ENCODE data around the gene NINL.

Gene NINL

GRCh38 chr20:25619514-25619913 lies 34.2 kb upstream of the NINL start:
- Histone ChIP-seq H3K4me3 (replicated peaks; ENCODE audit: insufficient read depth, low read length) (no peak overlapping the region), H3K27ac (replicated peaks) (no peak overlapping the region), H3K27me3 (ENCODE audit: insufficient read depth, poor library complexity, severe bottlenecking) (no peaks in the 10 kb centered on the region)
- TF ChIP-seq, protein P1, sequence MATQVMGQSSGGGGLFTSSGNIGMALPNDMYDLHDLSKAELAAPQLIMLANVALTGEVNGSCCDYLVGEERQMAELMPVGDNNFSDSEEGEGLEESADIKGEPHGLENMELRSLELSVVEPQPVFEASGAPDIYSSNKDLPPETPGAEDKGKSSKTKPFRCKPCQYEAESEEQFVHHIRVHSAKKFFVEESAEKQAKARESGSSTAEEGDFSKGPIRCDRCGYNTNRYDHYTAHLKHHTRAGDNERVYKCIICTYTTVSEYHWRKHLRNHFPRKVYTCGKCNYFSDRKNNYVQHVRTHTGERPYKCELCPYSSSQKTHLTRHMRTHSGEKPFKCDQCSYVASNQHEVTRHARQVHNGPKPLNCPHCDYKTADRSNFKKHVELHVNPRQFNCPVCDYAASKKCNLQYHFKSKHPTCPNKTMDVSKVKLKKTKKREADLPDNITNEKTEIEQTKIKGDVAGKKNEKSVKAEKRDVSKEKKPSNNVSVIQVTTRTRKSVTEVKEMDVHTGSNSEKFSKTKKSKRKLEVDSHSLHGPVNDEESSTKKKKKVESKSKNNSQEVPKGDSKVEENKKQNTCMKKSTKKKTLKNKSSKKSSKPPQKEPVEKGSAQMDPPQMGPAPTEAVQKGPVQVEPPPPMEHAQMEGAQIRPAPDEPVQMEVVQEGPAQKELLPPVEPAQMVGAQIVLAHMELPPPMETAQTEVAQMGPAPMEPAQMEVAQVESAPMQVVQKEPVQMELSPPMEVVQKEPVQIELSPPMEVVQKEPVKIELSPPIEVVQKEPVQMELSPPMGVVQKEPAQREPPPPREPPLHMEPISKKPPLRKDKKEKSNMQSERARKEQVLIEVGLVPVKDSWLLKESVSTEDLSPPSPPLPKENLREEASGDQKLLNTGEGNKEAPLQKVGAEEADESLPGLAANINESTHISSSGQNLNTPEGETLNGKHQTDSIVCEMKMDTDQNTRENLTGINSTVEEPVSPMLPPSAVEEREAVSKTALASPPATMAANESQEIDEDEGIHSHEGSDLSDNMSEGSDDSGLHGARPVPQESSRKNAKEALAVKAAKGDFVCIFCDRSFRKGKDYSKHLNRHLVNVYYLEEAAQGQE (IDR thresholded peaks at IDR 0.05; ENCODE audit: insufficient replicate concordance, low read depth) = no peak
- TF ChIP-seq POLR2AphosphoS5 (IDR thresholded peaks at IDR 0.05; ENCODE audit: low read depth) (no peak), CTCF (IDR thresholded peaks at IDR 0.05; ENCODE audit: insufficient read depth, low read length) (no peak), SPI1 (IDR thresholded peaks at IDR 0.05; ENCODE audit: borderline replicate concordance, low read depth) (no peak), GABPA (IDR thresholded peaks at IDR 0.05; ENCODE audit: low read depth) (no peak)
- no peak for DNase-seq (ENCODE audit: low read depth in 1 of 2, low spot score in 1 of 2)

GRCh38 chr20:25608774-25609173 lies 23.4 kb upstream of the NINL start:
- no peak overlapping the region for H3K4me3 ChIP-seq (replicated peaks; ENCODE audit: insufficient read depth, low read length)
- no peak for DNase-seq (ENCODE audit: low read depth in 1 of 2, low spot score in 1 of 2)
- no peaks in the 10 kb centered on the region for H3K27me3 ChIP-seq (ENCODE audit: insufficient read depth, poor library complexity, severe bottlenecking)
- TF ChIP-seq, protein P1 (IDR thresholded peaks at IDR 0.05; ENCODE audit: insufficient replicate concordance, low read depth) = no peak
- no peak for TF ChIP-seq GABPA (IDR thresholded peaks at IDR 0.05; ENCODE audit: low read depth)
- TF ChIP-seq CTCF (IDR thresholded peaks at IDR 0.05; ENCODE audit: insufficient read depth, low read length) = no peak
- TF ChIP-seq POLR2AphosphoS5 (IDR thresholded peaks at IDR 0.05; ENCODE audit: low read depth) = no peak
- no peak for TF ChIP-seq SPI1 (IDR thresholded peaks at IDR 0.05; ENCODE audit: borderline replicate concordance, low read depth)
- no peak overlapping the region for H3K27ac ChIP-seq (replicated peaks)

- Histone ChIP-seq H3K27ac (replicated peaks) (no peak overlapping the region), H3K27me3 (ENCODE audit: insufficient read depth, poor library complexity, severe bottlenecking) (no peaks in the 10 kb centered on the region), H3K4me3 (replicated peaks; ENCODE audit: insufficient read depth, low read length) (no peak overlapping the region)
- no peak for DNase-seq (ENCODE audit: low read depth in 1 of 2, low spot score in 1 of 2)
- TF ChIP-seq SPI1 (IDR thresholded peaks at IDR 0.05; ENCODE audit: borderline replicate concordance, low read depth) (no peak), GABPA (IDR thresholded peaks at IDR 0.05; ENCODE audit: low read depth) (no peak), CTCF (IDR thresholded peaks at IDR 0.05; ENCODE audit: insufficient read depth, low read length) (no peak), POLR2AphosphoS5 (IDR thresholded peaks at IDR 0.05; ENCODE audit: low read depth) (no peak)
- TF ChIP-seq, protein P1 (IDR thresholded peaks at IDR 0.05; ENCODE audit: insufficient replicate concordance, low read depth) = no peak
Measured at GRCh38 chr20:25606094-25606695, 20.9 kb upstream of the NINL start.

All from HL-60 (cell line).